HEK293T (cell line): ENCODE results near the gene TMEM51.

Source experiments
- BHLHE40 ChIP-seq: fragments of 450-650 bp; IDR thresholded peaks from 2 replicates; pipeline ENCODE4 v1.6.1; 2016; ENCODE audit warnings: mild to moderate bottlenecking, moderate library complexity, borderline replicate concordance
- FOXA1 ChIP-seq: fragments of 450-650 bp; IDR thresholded peaks from 2 replicates; pipeline ENCODE4 v1.6.1; 2016; ENCODE audit warnings: mild to moderate bottlenecking
- FOXK2 ChIP-seq: fragments of 450-650 bp; IDR thresholded peaks from 2 replicates; pipeline ENCODE4 v1.6.1; 2016; ENCODE audit warnings: mild to moderate bottlenecking
- NFRKB ChIP-seq: fragments of 450-650 bp; IDR thresholded peaks from 2 replicates; pipeline ENCODE4 v1.6.1; 2016; ENCODE audit warnings: mild to moderate bottlenecking, moderate library complexity
- SUZ12 ChIP-seq: fragments of 450-650 bp; IDR thresholded peaks from 2 replicates; pipeline ENCODE4 v1.6.1; 2016; ENCODE audit warnings: mild to moderate bottlenecking
- TARDBP ChIP-seq: fragments of 450-650 bp; IDR thresholded peaks from 2 replicates; pipeline ENCODE4 v1.6.1; 2016
- ZNF384 ChIP-seq: fragments of 450-650 bp; IDR thresholded peaks from 2 replicates; pipeline ENCODE4 v1.6.1; 2016

- no peak for TF ChIP-seq BHLHE40
- TF ChIP-seq FOXK2: no peak
- no peak for TF ChIP-seq TARDBP
- TF ChIP-seq SUZ12: no peak
- TF ChIP-seq FOXA1: no peak
- TF ChIP-seq NFRKB: no peak
- no peak for TF ChIP-seq ZNF384
Measured at GRCh38 chr1:15233689-15234088, 80.1 kb downstream of the TMEM51 start.
